Stimulated activated naive CD8-positive, alpha-beta T cell treated with anti-CD3 and anti-CD28 coated beads, Interleukin-15, amount 100 ng/mL, for 72 hours (primary cell): Measurements from ENCODE around the gene PTP4A1.

Source experiments
- ATAC-seq: fragments of 150-1000 bp; cut with Tn5 transposase; 2 replicates; pipeline ENCODE4 v1.10.0; 2021; ENCODE audit warnings: mild to moderate bottlenecking, moderate library complexity
- DNase-seq, 2 donors: peaks; one replicate each; pipeline ENCODE4 v3.0.0; 2021 to 2022
- H3K27ac Mint-ChIP-seq, 2 donors: one replicate each; pipeline ENCODE4 v1.8.0; 2022; ENCODE audit warnings: mild to moderate bottlenecking in 2 of 2, mixed read lengths in 2 of 2, moderate library complexity in 2 of 2
- H3K27me3 Mint-ChIP-seq: one replicate; pipeline ENCODE4 v1.8.0; 2022; ENCODE audit warnings: mixed read lengths
- H3K4me1 Mint-ChIP-seq: one replicate; pipeline ENCODE4 v1.8.0; 2022; ENCODE audit warnings: mild to moderate bottlenecking, mixed read lengths
- H3K4me3 Mint-ChIP-seq, 2 donors: one replicate each; pipeline ENCODE4 v1.8.0; 2022; ENCODE audit warnings: mild to moderate bottlenecking in 2 of 2, mixed read lengths in 2 of 2, moderate library complexity in 1 of 2
- H3K9me3 Mint-ChIP-seq, 2 donors: one replicate each; pipeline ENCODE4 v1.8.0; 2022; ENCODE audit warnings: mixed read lengths in 2 of 2

PTP4A1 gene

GRCh38 chr6:63543982-63544381 is 28.3 kb upstream of the PTP4A1 start:
- peaks cover 42% of the 10 kb centered on the region for H3K27me3 Mint-ChIP-seq
- H3K4me3 Mint-ChIP-seq: no peak overlapping the region
- H3K27ac Mint-ChIP-seq: no peak overlapping the region
- DNase-seq (no peak), ATAC-seq (no peak)
- peaks cover 0 to 4% of the 10 kb centered on the region in 2 donors for H3K9me3 Mint-ChIP-seq
- H3K4me1 Mint-ChIP-seq: no peaks in the 10 kb centered on the region

DNA sequence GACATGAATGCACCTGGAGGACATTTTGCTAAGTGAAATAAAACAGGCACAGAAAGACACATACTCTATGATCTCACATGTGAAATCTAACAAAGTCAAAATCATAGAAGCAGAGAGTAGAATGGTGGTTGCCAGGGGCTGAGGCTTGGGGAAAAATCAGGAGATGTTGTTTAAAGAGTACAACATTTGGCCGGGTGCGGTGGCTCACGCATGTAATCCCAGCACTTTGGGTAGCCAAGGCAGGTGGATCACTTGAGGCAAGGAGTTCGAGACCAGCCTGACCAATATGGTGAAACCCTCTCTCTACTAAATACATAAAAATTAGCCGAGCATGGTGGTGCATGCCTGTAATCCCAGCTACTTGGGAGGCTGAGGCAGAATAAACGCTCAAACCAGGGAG is 26.0 kb upstream of the PTP4A1 start:
- Mint-ChIP-seq H3K9me3 (peaks cover 0 to 4% of the 10 kb centered on the region in 2 donors), H3K4me1 (no peaks in the 10 kb centered on the region), H3K27me3 (peaks cover 20% of the 10 kb centered on the region), H3K4me3 (no peak overlapping the region), H3K27ac (no peak overlapping the region)
- ATAC-seq (no peak), DNase-seq (no peak)

GRCh38 chr6:63546697-63547096 is 25.6 kb upstream of the PTP4A1 start:
- ATAC-seq: no peak
- no peak overlapping the region for H3K27ac Mint-ChIP-seq

GRCh38 chr6:63549076-63549475 is 23.2 kb upstream of the PTP4A1 start:
- Mint-ChIP-seq H3K4me3 (no peak overlapping the region), H3K27me3 (peaks cover 8% of the 10 kb centered on the region), H3K27ac (peak overlapping the region in 1 of 2 donors; percentile 42), H3K4me1 (no peaks in the 10 kb centered on the region), H3K9me3 (no peaks in the 10 kb centered on the region)
- DNase-seq: no peak
- ATAC-seq: no peak

More at GRCh38 chr6:63546697-63547096, 25.6 kb upstream of the PTP4A1 start:
- no peaks in the 10 kb centered on the region for H3K4me1 Mint-ChIP-seq
- peaks cover 20% of the 10 kb centered on the region for H3K27me3 Mint-ChIP-seq
- DNase-seq: no peak
- H3K4me3 Mint-ChIP-seq: no peak overlapping the region
- H3K9me3 Mint-ChIP-seq: peaks cover 0 to 2% of the 10 kb centered on the region in 2 donors

- H3K4me3 Mint-ChIP-seq: no peak overlapping the region
- H3K4me1 Mint-ChIP-seq: no peaks in the 10 kb centered on the region
- no peaks in the 10 kb centered on the region for H3K9me3 Mint-ChIP-seq
- peaks cover 8% of the 10 kb centered on the region for H3K27me3 Mint-ChIP-seq
- no peak overlapping the region for H3K27ac Mint-ChIP-seq
- DNase-seq: no peak
- ATAC-seq: no peak
Measured at GRCh38 chr6:63553208-63553607, 19.1 kb upstream of the PTP4A1 start.

GRCh38 chr6:63553900-63554299 is 18.4 kb upstream of the PTP4A1 start:
- Mint-ChIP-seq H3K4me3 (no peak overlapping the region), H3K4me1 (no peaks in the 10 kb centered on the region), H3K27me3 (peaks cover 7% of the 10 kb centered on the region), H3K27ac (no peak overlapping the region), H3K9me3 (no peaks in the 10 kb centered on the region)
- ATAC-seq (no peak), DNase-seq (no peak)

GRCh38 chr6:63554782-63555181 is 17.5 kb upstream of the PTP4A1 start:
- no peak overlapping the region for H3K4me3 Mint-ChIP-seq
- DNase-seq (no peak), ATAC-seq (no peak)
- H3K27ac Mint-ChIP-seq: no peak overlapping the region
- H3K9me3 Mint-ChIP-seq: no peaks in the 10 kb centered on the region
- H3K27me3 Mint-ChIP-seq: peaks cover 7% of the 10 kb centered on the region
- H3K4me1 Mint-ChIP-seq: no peaks in the 10 kb centered on the region

DNA sequence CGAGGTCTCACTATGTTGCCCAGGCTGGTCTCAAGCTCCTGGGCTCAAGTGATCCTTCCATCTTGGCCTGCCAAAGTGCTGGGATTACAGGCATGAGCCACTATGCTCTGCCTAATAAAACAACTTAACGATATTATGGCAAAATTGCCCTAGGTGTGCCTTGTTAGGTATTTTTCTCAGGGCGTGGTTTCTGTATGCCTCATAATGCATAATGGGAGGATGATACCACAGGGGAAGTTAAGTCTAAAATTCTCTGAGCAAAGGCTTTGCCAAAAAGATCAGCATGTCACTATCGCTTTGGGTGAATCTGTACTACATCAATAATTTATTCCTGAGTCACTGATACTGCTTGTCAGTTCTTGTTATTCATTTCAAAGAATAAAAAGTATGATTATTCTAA is 15.9 kb upstream of the PTP4A1 start:
- Mint-ChIP-seq H3K9me3 (no peaks in the 10 kb centered on the region), H3K27ac (no peak overlapping the region), H3K4me1 (no peaks in the 10 kb centered on the region), H3K4me3 (no peak overlapping the region), H3K27me3 (peaks cover 7% of the 10 kb centered on the region)
- ATAC-seq (no peak), DNase-seq (no peak)

- peak overlapping the region in 1 of 2 donors; percentile 47 for H3K27ac Mint-ChIP-seq
- ATAC-seq (no peak), DNase-seq (no peak)
- no peaks in the 10 kb centered on the region for H3K4me1 Mint-ChIP-seq
- no peak overlapping the region for H3K4me3 Mint-ChIP-seq
- peaks cover 7% of the 10 kb centered on the region for H3K27me3 Mint-ChIP-seq
- no peaks in the 10 kb centered on the region for H3K9me3 Mint-ChIP-seq
Measured at GRCh38 chr6:63558278-63558677, 14.0 kb upstream of the PTP4A1 start.

DNA sequence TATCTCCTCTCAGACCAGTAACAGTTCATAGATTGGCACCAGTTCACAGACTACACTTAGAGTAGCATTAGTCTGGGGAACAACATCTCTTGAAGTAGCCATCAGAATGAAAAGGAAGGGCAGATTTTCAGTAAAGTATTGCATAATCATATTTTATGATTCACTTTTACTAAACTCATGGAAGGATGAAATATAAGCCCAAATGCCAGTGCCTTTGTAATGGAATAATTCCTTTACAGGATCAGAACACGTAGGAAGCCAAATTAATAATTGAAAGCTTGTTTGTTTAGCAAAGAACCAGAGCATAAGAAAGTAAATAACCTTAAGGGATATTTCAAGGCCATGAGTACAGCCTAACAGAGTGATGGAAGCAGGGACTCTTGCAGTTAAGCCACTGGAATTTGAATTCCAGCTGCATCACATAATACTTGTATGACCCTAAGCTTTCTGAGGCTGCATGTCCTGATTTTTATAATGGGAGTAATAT is 11.4 kb upstream of the PTP4A1 start:
- peaks cover 7% of the 10 kb centered on the region for H3K27me3 Mint-ChIP-seq
- no peaks in the 10 kb centered on the region for H3K9me3 Mint-ChIP-seq
- ATAC-seq (no peak), DNase-seq (no peak)
- H3K27ac Mint-ChIP-seq: no peak overlapping the region
- H3K4me1 Mint-ChIP-seq: no peaks in the 10 kb centered on the region
- H3K4me3 Mint-ChIP-seq: no peak overlapping the region

DNA sequence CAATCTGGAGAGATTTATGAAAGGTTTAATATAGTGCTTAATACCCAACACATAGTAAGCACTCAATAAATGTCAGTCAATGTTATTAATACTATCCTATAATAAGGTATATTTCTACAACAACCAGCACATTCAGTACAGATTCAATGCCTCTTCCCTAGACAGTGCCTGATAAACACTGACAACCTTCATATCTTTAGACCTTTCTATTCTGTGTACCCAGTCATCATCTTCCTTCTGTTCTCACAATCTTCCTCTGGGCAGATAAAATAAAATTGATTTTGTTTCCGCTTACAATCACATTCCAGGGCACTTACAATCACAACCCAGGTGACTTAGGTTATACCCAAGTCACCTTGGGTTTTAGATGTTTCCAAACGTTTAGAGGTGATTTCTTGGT is 11.0 kb upstream of the PTP4A1 start:
- H3K9me3 Mint-ChIP-seq: no peaks in the 10 kb centered on the region
- DNase-seq: no peak
- H3K4me1 Mint-ChIP-seq: no peaks in the 10 kb centered on the region
- ATAC-seq: no peak
- H3K27ac Mint-ChIP-seq: no peak overlapping the region
- no peak overlapping the region for H3K4me3 Mint-ChIP-seq
- H3K27me3 Mint-ChIP-seq: peaks cover 3% of the 10 kb centered on the region

DNA sequence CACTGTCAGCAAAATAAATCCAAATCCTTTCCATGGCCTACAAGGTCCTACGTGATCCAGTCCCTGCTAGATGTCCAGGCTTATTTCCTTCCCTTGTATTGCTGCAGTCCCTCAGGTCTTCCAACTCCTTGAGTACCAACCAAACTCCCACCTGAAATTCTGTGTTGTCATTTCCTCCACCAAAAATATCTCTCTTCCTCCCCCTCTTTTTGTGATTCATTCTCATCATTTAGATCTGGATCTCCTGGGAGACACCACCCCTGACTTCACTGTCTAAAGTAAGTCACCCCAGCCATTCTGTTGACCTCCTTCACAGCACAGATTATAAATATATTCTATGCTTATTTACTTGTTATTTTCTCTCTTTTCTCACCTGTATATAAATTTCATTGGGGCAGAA is 9.0 kb upstream of the PTP4A1 start:
- H3K4me3 Mint-ChIP-seq: no peak overlapping the region
- H3K27ac Mint-ChIP-seq: no peak overlapping the region
- H3K9me3 Mint-ChIP-seq: no peaks in the 10 kb centered on the region

DNA sequence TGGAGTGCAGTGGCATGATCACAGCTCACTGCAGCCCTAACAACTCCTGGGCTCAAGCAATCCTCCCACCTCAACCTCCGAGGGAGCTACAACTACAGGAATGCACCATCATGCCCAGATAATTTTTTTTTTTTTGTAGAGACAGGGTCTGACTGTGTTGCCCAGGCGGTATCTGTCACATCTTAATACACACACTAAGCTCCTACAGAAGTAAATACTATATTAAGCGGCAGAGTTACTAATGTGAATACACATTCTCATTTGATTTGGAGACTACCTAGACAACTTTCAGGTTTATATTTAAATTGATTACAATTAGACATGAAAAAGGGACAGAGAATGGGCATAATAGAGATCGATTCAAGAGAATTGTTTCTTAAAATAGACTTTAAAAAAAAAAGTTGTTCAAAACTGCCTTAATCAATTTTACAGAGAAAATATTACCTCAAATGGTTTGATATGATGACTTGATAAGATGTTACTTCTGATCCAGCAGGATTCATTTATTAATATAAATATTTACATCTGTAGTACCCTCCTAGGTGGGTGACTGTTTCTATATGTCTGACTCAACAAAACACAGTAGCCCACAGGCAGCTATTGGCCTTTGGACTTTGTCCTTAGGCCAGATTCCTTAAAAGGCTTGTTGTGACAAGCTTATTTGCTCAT is 7.1 kb upstream of the PTP4A1 start:
- ATAC-seq (no peak), DNase-seq (no peak)
- H3K9me3 Mint-ChIP-seq: no peaks in the 10 kb centered on the region
- no peaks in the 10 kb centered on the region for H3K4me1 Mint-ChIP-seq
- no peak overlapping the region for H3K4me3 Mint-ChIP-seq
- no peak overlapping the region for H3K27ac Mint-ChIP-seq
- no peaks in the 10 kb centered on the region for H3K27me3 Mint-ChIP-seq

More for the DNA sequence above, 9.0 kb upstream of the PTP4A1 start:
- ATAC-seq (no peak), DNase-seq (no peak)
- H3K4me1 Mint-ChIP-seq: no peaks in the 10 kb centered on the region
- no peaks in the 10 kb centered on the region for H3K27me3 Mint-ChIP-seq

- H3K27ac Mint-ChIP-seq: peak overlapping the region in 1 of 2 donors; percentile 29
- DNase-seq (no peak), ATAC-seq (no peak)
- no peaks in the 10 kb centered on the region for H3K9me3 Mint-ChIP-seq
- H3K4me3 Mint-ChIP-seq: no peak overlapping the region
- no peaks in the 10 kb centered on the region for H3K27me3 Mint-ChIP-seq
- peaks cover under 1% of the 10 kb centered on the region for H3K4me1 Mint-ChIP-seq
Measured at GRCh38 chr6:63565727-63566596, 6.3 kb upstream of the PTP4A1 start.

DNA sequence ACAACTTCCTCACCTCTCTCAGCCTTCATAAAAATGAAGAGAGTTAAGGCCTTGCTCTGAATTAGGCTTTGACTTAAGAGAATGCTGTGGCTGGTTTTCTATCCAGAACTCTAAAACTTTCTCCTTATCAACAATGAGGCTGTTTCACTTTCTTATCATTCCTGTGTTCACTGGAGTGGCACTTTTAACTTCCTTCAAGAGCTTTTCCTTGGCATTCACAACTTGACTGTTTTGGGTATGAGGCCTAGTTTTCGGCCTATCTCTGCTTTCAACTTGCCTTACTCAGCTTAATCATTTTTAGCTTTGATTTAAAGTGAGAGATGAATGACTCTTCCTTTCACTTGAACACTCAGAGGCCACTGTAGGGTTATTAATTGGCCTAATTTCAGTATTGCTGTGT is 4.3 kb upstream of the PTP4A1 start:
- DNase-seq (no peak), ATAC-seq (no peak)
- no peaks in the 10 kb centered on the region for H3K27me3 Mint-ChIP-seq
- no peaks in the 10 kb centered on the region for H3K9me3 Mint-ChIP-seq
- H3K4me1 Mint-ChIP-seq: peaks cover 10% of the 10 kb centered on the region
- no peak overlapping the region for H3K27ac Mint-ChIP-seq
- no peak overlapping the region for H3K4me3 Mint-ChIP-seq

- Mint-ChIP-seq H3K4me3 (peak overlapping the region; percentile 88 to 95), H3K27me3 (no peaks in the 10 kb centered on the region), H3K4me1 (peaks cover 15% of the 10 kb centered on the region), H3K27ac (peak overlapping the region; percentile 96), H3K9me3 (no peaks in the 10 kb centered on the region)
- DNase-seq (peak in 1 of 2 donors; percentile 62), ATAC-seq (peak; percentile 49)
Measured at GRCh38 chr6:63571361-63572043, 778 bp upstream of the PTP4A1 start.
